Nephron (organoid): ENCODE measurements around the gene GPR148.

Experiments
- H3K27ac Mint-ChIP-seq, 3 experiments: 2 replicates each; pipeline ENCODE4 v1.8.0; 2020; ENCODE audit warnings: mixed read lengths in 3 of 3, mild to moderate bottlenecking in 2 of 3, moderate library complexity in 1 of 3
- H3K27me3 Mint-ChIP-seq: 2 replicates; pipeline ENCODE4 v1.8.0; 2021; ENCODE audit warnings: low read depth, mild to moderate bottlenecking, moderate library complexity, mixed read lengths
- H3K36me3 Mint-ChIP-seq: 2 replicates; pipeline ENCODE4 v1.8.0; 2020; ENCODE audit warnings: low read depth, mixed read lengths
- H3K4me1 Mint-ChIP-seq: 2 replicates; pipeline ENCODE4 v1.8.0; 2020; ENCODE audit warnings: mixed read lengths
- H3K4me3 Mint-ChIP-seq, 3 experiments: 2 replicates each; pipeline ENCODE4 v1.8.0; 2020; ENCODE audit warnings: mild to moderate bottlenecking in 3 of 3, mixed read lengths in 3 of 3, moderate library complexity in 2 of 3
- H3K9me3 Mint-ChIP-seq: 2 replicates; pipeline ENCODE4 v1.8.0; 2020; ENCODE audit warnings: mixed read lengths
- CTCF ChIP-seq, 3 experiments: fragments of 200-600 bp; sonication (generic); IDR thresholded peaks; one replicate each; pipeline ENCODE4 v1.5.0; 2021; ENCODE audit warnings: antibody characterized with exemption in 3 of 3; ENCODE audit not compliant: unreplicated experiment in 3 of 3

The GPR148 gene

DNA sequence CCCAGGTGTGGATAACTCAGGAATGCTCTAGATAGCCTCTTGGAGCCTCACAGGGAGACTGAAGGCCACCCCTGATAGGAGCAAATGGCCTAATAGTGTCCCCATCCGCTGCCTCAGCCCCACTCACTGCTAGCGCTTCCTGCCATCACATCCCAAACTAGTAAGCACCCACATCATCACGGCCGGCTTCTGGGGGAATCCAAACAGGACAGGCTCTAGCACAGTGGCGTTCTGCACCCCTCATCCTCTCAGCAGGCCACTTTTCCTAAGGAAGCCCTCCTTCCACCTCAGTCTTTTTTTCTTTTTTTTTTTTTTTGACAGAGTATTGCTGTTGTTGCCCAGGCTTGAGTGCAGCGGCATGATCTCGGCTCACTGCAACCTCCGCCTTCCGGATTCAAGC, 20.2 kb downstream of the GPR148 start:
- Mint-ChIP-seq H3K9me3 (peaks cover 3% of the 10 kb centered on the region), H3K36me3 (no peaks in the 10 kb centered on the region), H3K4me3 (no peak overlapping the region), H3K4me1 (no peaks in the 10 kb centered on the region), H3K27me3 (peaks cover 40% of the 10 kb centered on the region), H3K27ac (no peak overlapping the region)
- no peak for TF ChIP-seq CTCF (IDR thresholded peaks at IDR 0.05; ENCODE audit: unreplicated experiment in 3 of 3)

DNA sequence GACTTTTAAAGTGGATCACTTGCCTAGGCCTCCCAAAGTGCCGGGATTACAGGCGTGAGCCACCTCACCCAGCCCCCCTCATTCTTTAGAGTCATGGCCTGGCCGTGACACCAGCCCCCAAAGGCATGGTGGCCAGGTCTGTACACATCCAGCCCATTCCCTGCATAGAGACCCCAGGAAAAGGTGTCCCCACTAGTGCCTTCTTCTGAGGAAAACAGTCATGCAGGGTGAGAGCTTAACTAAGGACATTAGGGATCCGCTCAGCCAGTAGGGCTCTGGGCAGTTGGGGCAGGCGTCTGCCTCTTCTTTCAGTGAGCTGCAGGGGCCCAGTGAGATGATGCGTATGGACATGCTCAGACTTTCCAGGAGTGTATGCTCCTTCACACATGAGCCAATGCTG, 20.8 kb downstream of the GPR148 start:
- no peak overlapping the region for H3K27ac Mint-ChIP-seq
- peaks cover 3% of the 10 kb centered on the region for H3K9me3 Mint-ChIP-seq
- no peaks in the 10 kb centered on the region for H3K36me3 Mint-ChIP-seq
- H3K4me3 Mint-ChIP-seq: no peak overlapping the region
- no peaks in the 10 kb centered on the region for H3K4me1 Mint-ChIP-seq
- H3K27me3 Mint-ChIP-seq: peaks cover 40% of the 10 kb centered on the region
- TF ChIP-seq CTCF (IDR thresholded peaks at IDR 0.05; ENCODE audit: unreplicated experiment in 3 of 3): no peak

- no peaks in the 10 kb centered on the region for H3K4me1 Mint-ChIP-seq
- H3K4me3 Mint-ChIP-seq: peak overlapping the region; percentile 72 to 76 (median 73)
- no peaks in the 10 kb centered on the region for H3K36me3 Mint-ChIP-seq
- H3K27me3 Mint-ChIP-seq: peaks cover 71% of the 10 kb centered on the region
- no peak for TF ChIP-seq CTCF (IDR thresholded peaks at IDR 0.05; ENCODE audit: unreplicated experiment in 3 of 3)
- no peaks in the 10 kb centered on the region for H3K9me3 Mint-ChIP-seq
- H3K27ac Mint-ChIP-seq: no peak overlapping the region
Observed at GRCh38 chr2:130754811-130755210, 25.9 kb downstream of the GPR148 start.

GRCh38 chr2:130755256-130756052, 26.6 kb downstream of the GPR148 start, which contains the start of gene AMER3:
AMER3 (plus strand) TSS chr2:130755540; CDS start chr2:130762073, 6,533 bp downstream.
- no peaks in the 10 kb centered on the region for H3K4me1 Mint-ChIP-seq
- H3K36me3 Mint-ChIP-seq: no peaks in the 10 kb centered on the region
- H3K27ac Mint-ChIP-seq: no peak within 1 kb of the TSS
- H3K9me3 Mint-ChIP-seq: no peaks in the 10 kb centered on the region
- TF ChIP-seq CTCF (IDR thresholded peaks at IDR 0.05; ENCODE audit: unreplicated experiment in 3 of 3): no peak
- H3K4me3 Mint-ChIP-seq: peak within 1 kb of the TSS; percentile 73 to 78 (median 76)
- peaks cover 75% of the 10 kb centered on the region for H3K27me3 Mint-ChIP-seq

DNA sequence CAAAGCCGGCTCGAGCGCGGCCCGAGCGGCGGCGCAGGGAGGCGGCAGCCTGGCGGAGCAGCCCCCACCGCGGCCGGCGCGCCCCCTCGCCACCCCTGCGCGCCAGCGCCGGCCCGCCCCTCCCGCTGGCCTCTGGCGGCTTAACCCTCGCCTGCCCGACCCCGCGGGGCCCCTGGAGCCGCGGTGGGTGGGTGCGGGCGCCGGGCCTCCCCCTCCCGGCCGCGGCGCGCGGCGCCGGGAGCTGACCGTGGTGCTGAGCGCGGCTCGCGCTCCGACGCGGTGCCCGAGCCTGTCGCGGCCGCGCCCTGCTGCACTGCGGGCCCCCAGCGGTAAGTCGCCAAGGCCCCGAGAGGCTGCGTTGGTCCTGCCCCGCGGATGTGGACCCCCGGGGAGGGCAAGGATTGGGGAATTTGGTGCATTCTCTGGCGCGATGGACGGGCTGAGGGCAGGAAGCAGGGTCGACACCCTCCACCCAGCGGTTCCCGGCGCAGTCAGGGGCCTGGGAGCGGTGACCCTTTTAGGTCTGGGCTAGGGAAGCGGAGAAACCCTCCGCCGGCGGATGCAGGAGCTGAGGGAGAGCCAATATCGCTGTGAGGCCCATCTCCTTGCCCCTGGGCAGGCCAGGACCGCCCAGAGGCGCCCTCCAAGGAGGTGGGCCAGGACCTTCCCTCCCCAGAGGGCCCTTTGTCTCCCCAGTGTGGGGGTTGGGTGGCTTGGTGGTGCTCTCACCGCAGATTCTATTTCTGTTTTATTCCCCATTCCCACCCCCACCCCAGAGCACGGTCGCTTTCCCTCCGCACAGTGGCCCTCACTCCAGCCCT, 27.4 kb downstream of the GPR148 start:
- Mint-ChIP-seq H3K4me1 (no peaks in the 10 kb centered on the region), H3K27me3 (peaks cover 83% of the 10 kb centered on the region), H3K4me3 (peak overlapping the region; percentile 52 to 81 (median 73)), H3K9me3 (no peaks in the 10 kb centered on the region), H3K36me3 (no peaks in the 10 kb centered on the region), H3K27ac (no peak overlapping the region)
- TF ChIP-seq CTCF (IDR thresholded peaks at IDR 0.05; ENCODE audit: unreplicated experiment in 3 of 3): no peak
